Measurements from ENCODE around the gene ICE2. TPM values are rescaled to one million over a fixed set of nuclear protein-coding genes. Genes with fewer than 3 reads are reported as not detected.

The ICE2 gene
- total and polyA plus RNA-seq, 12 donors = 6.3 to 33.4 (median 26.7) TPM

GRCh38 chr15:60509470-60509869, 30.5 kb upstream of the ICE2 start:
- Histone ChIP-seq H3K27ac (peak overlapping the region in 1 of 10 donors; percentile 2), H3K4me3 (no peak overlapping the region), H3K36me3 (peaks cover 0 to 62% (median 16%) of the 10 kb centered on the region in 9 donors), H3K4me1 (peaks cover 10 to 49% (median 25%) of the 10 kb centered on the region in 9 donors), H3K27me3 (no peaks in the 10 kb centered on the region), H3K9me3 (no peaks in the 10 kb centered on the region)
- intact Hi-C loops (cut with DNase I) = loop anchor here in 6 of 10 donors (2.0 to 10.0 kb wide), 5 partner anchors 408 to 1325 kb away; no protein-coding TSS in a partner anchor
- DNase-seq (no peak), ATAC-seq (no peak)
- TF ChIP-seq, protein P1, sequence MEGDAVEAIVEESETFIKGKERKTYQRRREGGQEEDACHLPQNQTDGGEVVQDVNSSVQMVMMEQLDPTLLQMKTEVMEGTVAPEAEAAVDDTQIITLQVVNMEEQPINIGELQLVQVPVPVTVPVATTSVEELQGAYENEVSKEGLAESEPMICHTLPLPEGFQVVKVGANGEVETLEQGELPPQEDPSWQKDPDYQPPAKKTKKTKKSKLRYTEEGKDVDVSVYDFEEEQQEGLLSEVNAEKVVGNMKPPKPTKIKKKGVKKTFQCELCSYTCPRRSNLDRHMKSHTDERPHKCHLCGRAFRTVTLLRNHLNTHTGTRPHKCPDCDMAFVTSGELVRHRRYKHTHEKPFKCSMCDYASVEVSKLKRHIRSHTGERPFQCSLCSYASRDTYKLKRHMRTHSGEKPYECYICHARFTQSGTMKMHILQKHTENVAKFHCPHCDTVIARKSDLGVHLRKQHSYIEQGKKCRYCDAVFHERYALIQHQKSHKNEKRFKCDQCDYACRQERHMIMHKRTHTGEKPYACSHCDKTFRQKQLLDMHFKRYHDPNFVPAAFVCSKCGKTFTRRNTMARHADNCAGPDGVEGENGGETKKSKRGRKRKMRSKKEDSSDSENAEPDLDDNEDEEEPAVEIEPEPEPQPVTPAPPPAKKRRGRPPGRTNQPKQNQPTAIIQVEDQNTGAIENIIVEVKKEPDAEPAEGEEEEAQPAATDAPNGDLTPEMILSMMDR (IDR thresholded peaks at IDR 0.05) = no peak
- 63 to 64% methylated on average over 3 of the region's 3 CpGs for WGBS, 2 donors

- no peaks in the 10 kb centered on the region for H3K27me3 ChIP-seq
- H3K9me3 ChIP-seq = no peaks in the 10 kb centered on the region
- H3K27ac ChIP-seq = peak overlapping the region in 2 of 10 donors; percentile 12 to 28
- peaks cover 10 to 49% (median 25%) of the 10 kb centered on the region in 9 donors for H3K4me1 ChIP-seq
- H3K4me3 ChIP-seq = no peak overlapping the region
- intact Hi-C loops (cut with DNase I) = loop anchor here in 6 of 10 donors (2.0 to 10.0 kb wide), 5 partner anchors 409 to 1326 kb away; no protein-coding TSS in a partner anchor
- DNase-seq (no peak), ATAC-seq (no peak)
- peaks cover 0 to 62% (median 8%) of the 10 kb centered on the region in 9 donors for H3K36me3 ChIP-seq
- TF ChIP-seq, protein P1 (IDR thresholded peaks at IDR 0.05) = no peak
- WGBS, 2 donors = 96 to 97% methylated on average over 4 of the region's 4 CpGs
Observed at GRCh38 chr15:60508442-60508841, 29.5 kb upstream of the ICE2 start.

GRCh38 chr15:60507596-60508424, 28.9 kb upstream of the ICE2 start:
- intact Hi-C loops (cut with DNase I) = loop anchor here in 6 of 10 donors (2.0 to 10.0 kb wide), 5 partner anchors 409 to 1327 kb away; no protein-coding TSS in a partner anchor
- peak in 7 of 8 donors; percentile 55 to 83 (median 72) for ATAC-seq
- peak in 1 of 2 donors; percentile 50 for DNase-seq
- Histone ChIP-seq H3K4me3 (no peak overlapping the region), H3K27me3 (no peaks in the 10 kb centered on the region), H3K36me3 (peaks cover 0 to 62% (median 4%) of the 10 kb centered on the region in 9 donors), H3K9me3 (no peaks in the 10 kb centered on the region), H3K27ac (peak overlapping the region in 2 of 10 donors; percentile 12 to 28), H3K4me1 (peaks cover 10 to 46% (median 25%) of the 10 kb centered on the region in 9 donors)
- WGBS, 2 donors = 50 to 52% methylated on average over 11 of the region's 11 CpGs
- TF ChIP-seq, protein P1 (IDR thresholded peaks at IDR 0.05) = peak; percentile 85 to 97 (median 90)

DNA sequence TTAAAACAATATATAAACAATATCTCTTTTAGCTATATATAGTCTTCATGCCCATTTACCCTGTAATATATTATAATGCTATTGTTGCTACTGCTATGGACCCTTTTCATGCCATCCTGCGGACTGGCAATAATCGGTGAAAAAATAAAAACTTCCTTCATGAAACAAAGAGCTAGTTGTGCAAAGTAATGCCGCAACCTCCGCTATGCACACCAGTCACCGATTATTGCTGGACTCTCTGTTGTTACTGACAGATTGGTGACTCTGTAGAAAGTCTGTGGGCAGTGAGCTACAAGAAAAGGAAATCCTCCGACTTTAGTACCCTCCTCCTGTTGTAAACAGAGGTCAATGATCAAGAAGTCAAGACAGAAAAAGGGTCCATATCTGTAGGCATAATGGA, 17.9 kb upstream of the ICE2 start:
- Histone ChIP-seq H3K27me3 (no peaks in the 10 kb centered on the region), H3K27ac (no peak overlapping the region), H3K4me1 (no peaks in the 10 kb centered on the region), H3K36me3 (peaks cover 0 to 85% (median 31%) of the 10 kb centered on the region in 9 donors), H3K9me3 (no peaks in the 10 kb centered on the region), H3K4me3 (no peak overlapping the region)
- 91 to 94% methylated on average over 6 of the region's 6 CpGs for WGBS, 2 donors
- TF ChIP-seq, protein P1 (IDR thresholded peaks at IDR 0.05) = no peak
- DNase-seq (no peak), ATAC-seq (no peak)
- intact Hi-C loops (cut with DNase I) = no loop called here

Measured in heart right ventricle (tissue), 16 donors.